DMS 273 treated with DMSO at 0.1 percent for 48 hours (cell line): ENCODE data around the gene ZKSCAN1.
"Not testable (repeated sequence)": the region's sequence is repeated elsewhere in the genome, so short reads cannot be mapped to it uniquely, and the experiment has no call there.

ENCODE experiments used
- DNase-seq: peaks from one replicate; lab custom pipeline; 2025; lab: John Stamatoyannopoulos, UW

The ZKSCAN1 gene

GRCh38 chr7:100015232-100016214 is at the start of gene ZKSCAN1:
ZKSCAN1 (plus strand) TSS chr7:100015596; CDS start chr7:100023507, 7,911 bp downstream.
- DNase-seq = peak; percentile 86

GRCh38 chr7:99969298-99969697 is 46.1 kb upstream of the ZKSCAN1 start:
- DNase-seq = no peak

- DNase-seq = not testable (repeated sequence)
Observed at GRCh38 chr7:99969813-99970212, 45.6 kb upstream of the ZKSCAN1 start.

- no peak for DNase-seq
Observed at GRCh38 chr7:99971242-99971641, 44.2 kb upstream of the ZKSCAN1 start.

- DNase-seq = not testable (repeated sequence)
Observed at GRCh38 chr7:99973817-99974216, 41.6 kb upstream of the ZKSCAN1 start.

- DNase-seq = no peak
Observed at GRCh38 chr7:99974681-99975080, 40.7 kb upstream of the ZKSCAN1 start.

- DNase-seq = no peak
Observed at GRCh38 chr7:99975782-99976521, 39.4 kb upstream of the ZKSCAN1 start, which contains the start of gene AZGP1. AZGP1 (minus strand) TSS chr7:99976031; CDS start chr7:99976020, 11 bp downstream.

- DNase-seq = no peak
Observed at GRCh38 chr7:99976626-99977025, 38.8 kb upstream of the ZKSCAN1 start.

- not testable (repeated sequence) for DNase-seq
Observed at GRCh38 chr7:99979814-99980225, 35.6 kb upstream of the ZKSCAN1 start.

GRCh38 chr7:99980448-99980872 is 34.9 kb upstream of the ZKSCAN1 start:
- not testable (repeated sequence) for DNase-seq

- DNase-seq = not testable (repeated sequence)
Observed at GRCh38 chr7:99981066-99981465, 34.3 kb upstream of the ZKSCAN1 start.

- no peak for DNase-seq
Observed at GRCh38 chr7:99984593-99984992, 30.8 kb upstream of the ZKSCAN1 start.

GRCh38 chr7:99987306-99987705 is 28.1 kb upstream of the ZKSCAN1 start:
- DNase-seq = not testable (repeated sequence)

GRCh38 chr7:99987846-99988245 is 27.6 kb upstream of the ZKSCAN1 start:
- DNase-seq = no peak

- DNase-seq = no peak
Observed at GRCh38 chr7:99990460-99990852, 24.9 kb upstream of the ZKSCAN1 start.

- DNase-seq = not testable (repeated sequence)
Observed at GRCh38 chr7:99991543-99991942, 23.9 kb upstream of the ZKSCAN1 start.

GRCh38 chr7:99992330-99993038 is 22.9 kb upstream of the ZKSCAN1 start:
- DNase-seq = no peak

GRCh38 chr7:99994819-99995218 is 20.6 kb upstream of the ZKSCAN1 start:
- DNase-seq = no peak

- DNase-seq = no peak
Observed at GRCh38 chr7:99996755-99997544, 18.4 kb upstream of the ZKSCAN1 start.

GRCh38 chr7:99997545-99998137 is 17.8 kb upstream of the ZKSCAN1 start:
- DNase-seq = no peak

- no peak for DNase-seq
Observed at GRCh38 chr7:100000239-100000638, 15.2 kb upstream of the ZKSCAN1 start.
